B cell (primary cell): ENCODE data around the gene PPARG. TPM values are rescaled to one million over a fixed set of nuclear protein-coding genes. Genes with fewer than 3 reads are reported as not detected.

ENCODE experiments used
- ATAC-seq: fragments of 200-7000 bp; cut with Tn5 transposase; one replicate; pipeline ENCODE4 v1.10.0; 2021; ENCODE audit warnings: low read depth, mild to moderate bottlenecking, moderate number of reproducible peaks, moderate library complexity
- CTCF ChIA-PET: fragments of 350-600 bp; sonication (Branson Sonifier 250); formaldehyde crosslinking; loops from one replicate; lab custom pipeline; 2021; ENCODE audit warnings: antibody characterized with exemption, inconsistent platforms; lab: Charles Lee
- POLR2A ChIA-PET: fragments of 350-600 bp; sonication (Branson Sonifier 250); formaldehyde crosslinking; loops from one replicate; lab custom pipeline; 2021; ENCODE audit warnings: antibody characterized with exemption; lab: Charles Lee
- DNase-seq: peaks from one replicate; pipeline ENCODE4 v3.0.0; 2013
- H2AFZ ChIP-seq: 2 replicates; pipeline ENCODE4 v1.6.1; 2012; ENCODE audit warnings: mild to moderate bottlenecking, low read depth, low read length; ENCODE audit not compliant: insufficient read depth, poor library complexity, severe bottlenecking
- H3K27ac ChIP-seq, 2 donors: 1 replicate in 1 of 2; 2 replicates in 1 of 2; pipeline ENCODE4 v1.5.1; 2012 to 2013; ENCODE audit warnings: low read length in 2 of 2, mild to moderate bottlenecking in 2 of 2, moderate library complexity in 1 of 2
- H3K27me3 ChIP-seq, 4 experiments: fragments of 200-600 bp in 1 of 4; sonication (generic) in 1 of 4; replicated peaks in 1 of 4; 1 replicate in 2 of 4; 2 replicates in 2 of 4; pipeline versions ENCODE4 v1.6.1 to v1.7.0; 2013 to 2016; ENCODE audit warnings: low read length in 3 of 4, mild to moderate bottlenecking in 2 of 4, mixed read lengths in 1 of 4, moderate library complexity in 1 of 4; ENCODE audit not compliant: insufficient read depth in 4 of 4, control insufficient read depth in 3 of 4; ENCODE audit errors: control extremely low read depth in 1 of 4
- H3K36me3 ChIP-seq, 2 experiments: replicated peaks in 1 of 2; 1 replicate in 1 of 2; 2 replicates in 1 of 2; pipeline versions ENCODE4 v1.6.1 to v1.7.1; 2013; ENCODE audit warnings: low read length in 1 of 2; ENCODE audit not compliant: insufficient read depth in 2 of 2, control insufficient read depth in 1 of 2; ENCODE audit errors: control extremely low read depth in 1 of 2, extremely low read depth in 1 of 2
- H3K4me1 ChIP-seq, 2 donors: fragments of 200-600 bp in 1 of 2; sonication (generic) in 1 of 2; 1 replicate in 1 of 2; 2 replicates in 1 of 2; pipeline versions ENCODE4 v1.5.1 to v1.6.1; 2013 to 2017; ENCODE audit warnings: low read length in 2 of 2; ENCODE audit not compliant: control insufficient read depth in 2 of 2, insufficient read depth in 2 of 2
- H3K4me2 ChIP-seq: replicated peaks from 2 replicates; pipeline ENCODE3; 2012; ENCODE audit warnings: mild to moderate bottlenecking, low read depth, low read length; ENCODE audit not compliant: poor library complexity, severe bottlenecking
- H3K4me3 ChIP-seq, 5 experiments: fragments of 200-600 bp in 1 of 5; sonication (generic) in 1 of 5; 1 replicate in 3 of 5; 2 replicates in 2 of 5; pipeline versions ENCODE4 v1.5.1 to v1.7.0; 2011 to 2016; ENCODE audit warnings: low read length in 4 of 5, mild to moderate bottlenecking in 4 of 5, low read depth in 2 of 5, control low read depth in 1 of 5, moderate library complexity in 1 of 5; ENCODE audit not compliant: insufficient read depth in 1 of 5; ENCODE audit errors: control extremely low read depth in 1 of 5, extremely low read depth in 1 of 5
- H3K79me2 ChIP-seq: fragments of 200-600 bp; sonication (generic); one replicate; pipeline ENCODE4 v1.6.0; 2016; ENCODE audit warnings: low read length; ENCODE audit not compliant: control insufficient read depth, insufficient read depth
- H3K9ac ChIP-seq: fragments of 200-600 bp; sonication (generic); 2 replicates; pipeline ENCODE4 v1.6.1; 2017; ENCODE audit warnings: mild to moderate bottlenecking, low read length, moderate library complexity
- H3K9me3 ChIP-seq, 3 donors: one replicate each; pipeline versions ENCODE4 v1.6.1 to v1.7.1; 2013; ENCODE audit warnings: low read length in 2 of 3; ENCODE audit not compliant: control insufficient read depth in 2 of 3, insufficient read depth in 1 of 3; ENCODE audit errors: control extremely low read depth in 1 of 3
- H4K20me1 ChIP-seq: 2 replicates; pipeline ENCODE4 v1.6.0; 2012; ENCODE audit warnings: mild to moderate bottlenecking, low read length; ENCODE audit not compliant: insufficient read depth, control insufficient read depth, poor library complexity, severe bottlenecking
- H3K27ac Mint-ChIP-seq: one replicate; pipeline ENCODE4 v1.8.0; 2021; ENCODE audit warnings: mixed read lengths
- H3K27me3 Mint-ChIP-seq: one replicate; pipeline ENCODE4 v1.8.0; 2021; ENCODE audit warnings: mixed read lengths
- H3K4me1 Mint-ChIP-seq: one replicate; pipeline ENCODE4 v1.8.0; 2021; ENCODE audit warnings: mixed read lengths
- H3K4me3 Mint-ChIP-seq: one replicate; pipeline ENCODE4 v1.8.0; 2021; ENCODE audit warnings: mixed read lengths
- H3K9me3 Mint-ChIP-seq: one replicate; pipeline ENCODE4 v1.8.0; 2022; ENCODE audit warnings: mixed read lengths; ENCODE audit not compliant: insufficient read depth
- EZH2 ChIP-seq: IDR thresholded peaks from 2 replicates; pipeline ENCODE4 v1.6.1; 2012; ENCODE audit warnings: borderline replicate concordance, low read depth, mild to moderate bottlenecking, moderate library complexity, low read length; ENCODE audit not compliant: insufficient read depth, poor library complexity, severe bottlenecking
- WGBS: methylation state at CpG from one replicate; pipeline ENCODE4 v1.1.5; 2013; ENCODE audit warnings: missing lambda C conversion rate; ENCODE audit not compliant: insufficient coverage; 5-methylcytosine and 5-hydroxymethylcytosine counted together
- intact Hi-C: fragments of 100-400 bp; cut with micrococcal nuclease; formaldehyde crosslinking; loops from one replicate; pipeline ENCODE4 v1.10.0; 2022
- polyA plus RNA-seq: library from polyadenylated mRNA; depleted of rRNA; stranded (reverse); fragments of >200 nt; gene quantifications from 2 replicates; pipeline ENCODE4 v1.2.3, GENCODE V29; 2012
- total RNA-seq, 2 donors: library from RNA; stranded (reverse); fragments of 120-200 nt in 1 of 2; gene quantifications; 1 replicate in 1 of 2; 2 replicates in 1 of 2; pipeline versions ENCODE4 v1.2.3 to v1.2.4, GENCODE V29; 2013 to 2022
- TF ChIP-seq, protein P1 (sequence below): fragments of 200-600 bp; IDR thresholded peaks from one replicate; pipeline ENCODE4 v1.8.0; 2022; ENCODE audit warnings: antibody characterized with exemption, mild to moderate bottlenecking

Gene PPARG
- total and polyA plus RNA-seq, 2 donors (not counting 1 experiment from before 2014, with no cell fraction given): 0.12 to 0.44 TPM

- H2AFZ ChIP-seq: no peak overlapping the region
- peaks cover 6% of the 10 kb centered on the region for H3K4me1 Mint-ChIP-seq
- H3K27ac ChIP-seq: no peak overlapping the region
- H3K4me3 Mint-ChIP-seq: no peak overlapping the region
- no peaks in the 10 kb centered on the region for H4K20me1 ChIP-seq
- H3K9ac ChIP-seq: no peak overlapping the region
- no peaks in the 10 kb centered on the region for H3K4me1 ChIP-seq
- no peaks in the 10 kb centered on the region for H3K36me3 ChIP-seq
- ChIA-PET POLR2A (no interaction called here), CTCF (interaction anchor here (1.2 to 1.7 kb wide), 2 partner anchors 11 to 337 kb away, joined by 3 to 5 read pairs; partner anchors contain the start of gene TSEN2)
- no peak overlapping the region for H3K27ac Mint-ChIP-seq
- H3K9me3 Mint-ChIP-seq: no peaks in the 10 kb centered on the region
- H3K9me3 ChIP-seq: no peaks in the 10 kb centered on the region
- intact Hi-C loops: no loop called here
- H3K27me3 ChIP-seq: no peaks in the 10 kb centered on the region
- TF ChIP-seq EZH2: no peak
- TF ChIP-seq, protein P1, sequence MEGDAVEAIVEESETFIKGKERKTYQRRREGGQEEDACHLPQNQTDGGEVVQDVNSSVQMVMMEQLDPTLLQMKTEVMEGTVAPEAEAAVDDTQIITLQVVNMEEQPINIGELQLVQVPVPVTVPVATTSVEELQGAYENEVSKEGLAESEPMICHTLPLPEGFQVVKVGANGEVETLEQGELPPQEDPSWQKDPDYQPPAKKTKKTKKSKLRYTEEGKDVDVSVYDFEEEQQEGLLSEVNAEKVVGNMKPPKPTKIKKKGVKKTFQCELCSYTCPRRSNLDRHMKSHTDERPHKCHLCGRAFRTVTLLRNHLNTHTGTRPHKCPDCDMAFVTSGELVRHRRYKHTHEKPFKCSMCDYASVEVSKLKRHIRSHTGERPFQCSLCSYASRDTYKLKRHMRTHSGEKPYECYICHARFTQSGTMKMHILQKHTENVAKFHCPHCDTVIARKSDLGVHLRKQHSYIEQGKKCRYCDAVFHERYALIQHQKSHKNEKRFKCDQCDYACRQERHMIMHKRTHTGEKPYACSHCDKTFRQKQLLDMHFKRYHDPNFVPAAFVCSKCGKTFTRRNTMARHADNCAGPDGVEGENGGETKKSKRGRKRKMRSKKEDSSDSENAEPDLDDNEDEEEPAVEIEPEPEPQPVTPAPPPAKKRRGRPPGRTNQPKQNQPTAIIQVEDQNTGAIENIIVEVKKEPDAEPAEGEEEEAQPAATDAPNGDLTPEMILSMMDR: no peak
- ATAC-seq (no peak), DNase-seq (no peak)
- no peak overlapping the region for H3K4me2 ChIP-seq
- WGBS: 100% methylated on average over 1 of the region's 5 CpGs
- no peaks in the 10 kb centered on the region for H3K79me2 ChIP-seq
- no peak overlapping the region for H3K4me3 ChIP-seq
- no peaks in the 10 kb centered on the region for H3K27me3 Mint-ChIP-seq
Observed at GRCh38 chr3:12472796-12473195, 183.9 kb downstream of the PPARG start.

- intact Hi-C loops: no loop called here
- ATAC-seq (no peak), DNase-seq (no peak)
- no peak overlapping the region for H3K4me3 Mint-ChIP-seq
- Histone ChIP-seq H3K9me3 (no peaks in the 10 kb centered on the region), H3K27ac (no peak overlapping the region), H4K20me1 (no peaks in the 10 kb centered on the region), H3K27me3 (no peaks in the 10 kb centered on the region), H3K4me2 (no peak overlapping the region), H3K4me1 (no peaks in the 10 kb centered on the region), H3K4me3 (no peak overlapping the region), H3K9ac (no peak overlapping the region), H3K36me3 (no peaks in the 10 kb centered on the region), H2AFZ (no peak overlapping the region), H3K79me2 (no peaks in the 10 kb centered on the region)
- POLR2A ChIA-PET: no interaction called here
- no peak for TF ChIP-seq EZH2
- TF ChIP-seq, protein P1: no peak
- H3K27ac Mint-ChIP-seq: no peak overlapping the region
- no peaks in the 10 kb centered on the region for H3K9me3 Mint-ChIP-seq
- CTCF ChIA-PET: no interaction called here
- WGBS: 89% methylated on average over 6 of the region's 9 CpGs
- H3K27me3 Mint-ChIP-seq: no peaks in the 10 kb centered on the region
- peaks cover 6% of the 10 kb centered on the region for H3K4me1 Mint-ChIP-seq
Observed at GRCh38 chr3:12473511-12473910, 184.6 kb downstream of the PPARG start.
